ENCODE measurements around the gene NEO1. TPM values are rescaled to one million over a fixed set of nuclear protein-coding genes. Genes with fewer than 3 reads are reported as not detected.

NEO1 gene
- total and polyA plus RNA-seq, 9 of the 15 experiments (the other 6 are each of a cell fraction or from before 2014, with no cell fraction given) = 0.08 to 1.7 (median 0.48) TPM

DNA sequence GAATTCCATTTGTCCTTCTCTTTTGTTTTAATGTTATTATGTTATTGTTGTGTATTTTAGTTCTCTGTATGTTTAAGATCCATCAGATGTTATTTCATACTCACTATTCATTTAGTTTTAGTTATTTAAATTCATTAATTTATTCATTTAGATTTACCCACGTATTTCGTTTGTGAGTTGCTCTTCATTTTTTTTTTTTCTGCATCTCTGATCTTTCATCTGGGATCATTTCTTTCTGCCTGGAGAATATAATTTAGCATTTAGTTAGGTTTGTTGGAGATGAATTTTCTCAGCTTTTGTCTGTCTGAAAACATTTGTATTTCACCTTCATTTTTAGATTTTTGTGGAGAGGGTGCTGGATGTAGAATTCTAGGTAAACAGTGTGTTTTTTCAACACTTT is 12.9 kb downstream of the NEO1 start (continued):
- TF ChIP-seq, protein P1, sequence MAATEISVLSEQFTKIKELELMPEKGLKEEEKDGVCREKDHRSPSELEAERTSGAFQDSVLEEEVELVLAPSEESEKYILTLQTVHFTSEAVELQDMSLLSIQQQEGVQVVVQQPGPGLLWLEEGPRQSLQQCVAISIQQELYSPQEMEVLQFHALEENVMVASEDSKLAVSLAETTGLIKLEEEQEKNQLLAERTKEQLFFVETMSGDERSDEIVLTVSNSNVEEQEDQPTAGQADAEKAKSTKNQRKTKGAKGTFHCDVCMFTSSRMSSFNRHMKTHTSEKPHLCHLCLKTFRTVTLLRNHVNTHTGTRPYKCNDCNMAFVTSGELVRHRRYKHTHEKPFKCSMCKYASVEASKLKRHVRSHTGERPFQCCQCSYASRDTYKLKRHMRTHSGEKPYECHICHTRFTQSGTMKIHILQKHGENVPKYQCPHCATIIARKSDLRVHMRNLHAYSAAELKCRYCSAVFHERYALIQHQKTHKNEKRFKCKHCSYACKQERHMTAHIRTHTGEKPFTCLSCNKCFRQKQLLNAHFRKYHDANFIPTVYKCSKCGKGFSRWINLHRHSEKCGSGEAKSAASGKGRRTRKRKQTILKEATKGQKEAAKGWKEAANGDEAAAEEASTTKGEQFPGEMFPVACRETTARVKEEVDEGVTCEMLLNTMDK (IDR thresholded peaks at IDR 0.05; ENCODE audit: borderline replicate concordance, insufficient read depth, low read depth, low read length, poor library complexity, severe bottlenecking) = no peak
- TF ChIP-seq LCOR (CRISPR knock-in tag; IDR thresholded peaks at IDR 0.05) = no peak

DNA sequence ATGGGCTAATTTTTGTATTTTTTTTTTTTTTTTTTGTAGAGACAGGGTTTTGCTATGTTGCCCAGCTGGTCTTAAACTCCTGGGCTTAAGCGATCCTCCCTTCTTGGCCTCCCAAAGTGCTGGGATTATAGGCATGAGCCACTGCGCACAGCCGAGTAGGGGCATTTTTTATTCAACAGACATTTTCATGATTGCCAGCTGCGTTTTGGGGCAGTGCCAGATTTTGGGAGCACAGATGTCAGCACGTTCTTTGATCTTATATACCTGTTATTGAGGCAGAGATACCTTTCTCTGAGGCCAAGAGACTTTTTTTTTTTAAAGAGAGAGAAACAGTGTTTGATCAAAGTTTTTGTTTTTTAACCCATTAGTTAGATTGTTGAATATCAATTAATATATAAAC is 16.8 kb downstream of the NEO1 start:
- ChIA-PET CTCF (ENCODE audit: low intra/inter-chr PET ratio) (no interaction called here), POLR2A (no interaction called here)
- H3K9ac ChIP-seq (ENCODE audit: insufficient read depth in 1 of 2, low read depth in 2 of 2, low read length in 2 of 2) = no peak overlapping the region
- H3K4me1 ChIP-seq (replicated peaks in 1 of 2; ENCODE audit: control insufficient read depth in 2 of 2, insufficient read depth in 2 of 2, low read length in 2 of 2) = no peaks in the 10 kb centered on the region
- in situ Hi-C loops (cut with MboI) (no loop called here), intact Hi-C loops (cut with micrococcal nuclease) (no loop called here)
- H3K4me3 ChIP-seq = no peak overlapping the region
- no peaks in the 10 kb centered on the region for H4K20me1 ChIP-seq (replicated peaks; ENCODE audit: control insufficient read depth, insufficient read depth, low read length)
- TF ChIP-seq ZNF408 (CRISPR knock-in tag; IDR thresholded peaks at IDR 0.05; ENCODE audit: low read depth) (no peak), CCNT2 (IDR thresholded peaks at IDR 0.05; ENCODE audit: borderline replicate concordance, extremely low read depth, insufficient read length, low read depth, low read length) (no peak), ZNF445 (CRISPR knock-in tag; IDR thresholded peaks at IDR 0.05; ENCODE audit: low read depth) (no peak)
- TF ChIP-seq, protein P2, sequence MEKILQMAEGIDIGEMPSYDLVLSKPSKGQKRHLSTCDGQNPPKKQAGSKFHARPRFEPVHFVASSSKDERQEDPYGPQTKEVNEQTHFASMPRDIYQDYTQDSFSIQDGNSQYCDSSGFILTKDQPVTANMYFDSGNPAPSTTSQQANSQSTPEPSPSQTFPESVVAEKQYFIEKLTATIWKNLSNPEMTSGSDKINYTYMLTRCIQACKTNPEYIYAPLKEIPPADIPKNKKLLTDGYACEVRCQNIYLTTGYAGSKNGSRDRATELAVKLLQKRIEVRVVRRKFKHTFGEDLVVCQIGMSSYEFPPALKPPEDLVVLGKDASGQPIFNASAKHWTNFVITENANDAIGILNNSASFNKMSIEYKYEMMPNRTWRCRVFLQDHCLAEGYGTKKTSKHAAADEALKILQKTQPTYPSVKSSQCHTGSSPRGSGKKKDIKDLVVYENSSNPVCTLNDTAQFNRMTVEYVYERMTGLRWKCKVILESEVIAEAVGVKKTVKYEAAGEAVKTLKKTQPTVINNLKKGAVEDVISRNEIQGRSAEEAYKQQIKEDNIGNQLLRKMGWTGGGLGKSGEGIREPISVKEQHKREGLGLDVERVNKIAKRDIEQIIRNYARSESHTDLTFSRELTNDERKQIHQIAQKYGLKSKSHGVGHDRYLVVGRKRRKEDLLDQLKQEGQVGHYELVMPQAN (IDR thresholded peaks at IDR 0.05; ENCODE audit: borderline replicate concordance) = no peak
- TF ChIP-seq, protein P3, sequence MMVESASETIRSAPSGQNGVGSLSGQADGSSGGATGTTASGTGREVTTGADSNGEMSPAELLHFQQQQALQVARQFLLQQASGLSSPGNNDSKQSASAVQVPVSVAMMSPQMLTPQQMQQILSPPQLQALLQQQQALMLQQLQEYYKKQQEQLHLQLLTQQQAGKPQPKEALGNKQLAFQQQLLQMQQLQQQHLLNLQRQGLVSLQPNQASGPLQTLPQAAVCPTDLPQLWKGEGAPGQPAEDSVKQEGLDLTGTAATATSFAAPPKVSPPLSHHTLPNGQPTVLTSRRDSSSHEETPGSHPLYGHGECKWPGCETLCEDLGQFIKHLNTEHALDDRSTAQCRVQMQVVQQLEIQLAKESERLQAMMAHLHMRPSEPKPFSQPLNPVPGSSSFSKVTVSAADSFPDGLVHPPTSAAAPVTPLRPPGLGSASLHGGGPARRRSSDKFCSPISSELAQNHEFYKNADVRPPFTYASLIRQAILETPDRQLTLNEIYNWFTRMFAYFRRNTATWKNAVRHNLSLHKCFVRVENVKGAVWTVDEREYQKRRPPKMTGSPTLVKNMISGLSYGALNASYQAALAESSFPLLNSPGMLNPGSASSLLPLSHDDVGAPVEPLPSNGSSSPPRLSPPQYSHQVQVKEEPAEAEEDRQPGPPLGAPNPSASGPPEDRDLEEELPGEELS (CRISPR knock-in tag; IDR thresholded peaks at IDR 0.05; ENCODE audit: borderline replicate concordance) = no peak
- 10% methylated on average over 5 of the region's 5 CpGs for WGBS (ENCODE audit: insufficient coverage, low coverage, missing lambda C conversion rate)
- FAIRE-seq (no peak), ATAC-seq (no peak), DNase-seq (ENCODE audit: extremely low read depth in 1 of 4, low spot score in 3 of 4) (no peak)
- no peaks in the 10 kb centered on the region for H3K79me2 ChIP-seq (ENCODE audit: control insufficient read depth, insufficient read depth, low read length)
- H2AFZ ChIP-seq (ENCODE audit: low read depth, low read length) = no peak overlapping the region
- no peak overlapping the region for H3K4me2 ChIP-seq (ENCODE audit: insufficient read depth, low read length)
- H3K27me3 ChIP-seq (ENCODE audit: control insufficient read depth in 2 of 2, insufficient read depth in 2 of 2, low read length in 2 of 2) = peaks cover 0 to 2% of the 10 kb centered on the region in 2 experiments; a peak in 2 of 5 replicates
- no peaks in the 10 kb centered on the region for H3K36me3 ChIP-seq (ENCODE audit: control insufficient read depth, insufficient read depth, low read length)
- no peak overlapping the region for H3K27ac ChIP-seq (ENCODE audit: extremely low read depth, low read depth, low read length)
- no peaks in the 10 kb centered on the region for H3K9me1 ChIP-seq (ENCODE audit: control insufficient read depth, insufficient read depth, low read length)
- H3K9me3 ChIP-seq (replicated peaks; ENCODE audit: control insufficient read depth, insufficient read depth, low read depth, low read length) = no peaks in the 10 kb centered on the region
- no TSS peak for BruUV-seq (replicated peaks)
